Measurements from ENCODE around the gene KIDINS220. TPM values are rescaled to one million over a fixed set of nuclear protein-coding genes. Genes with fewer than 3 reads are reported as not detected.

The KIDINS220 gene
- total and polyA plus RNA-seq, 8 donors = 60.5 to 113 (median 95.0) TPM

DNA sequence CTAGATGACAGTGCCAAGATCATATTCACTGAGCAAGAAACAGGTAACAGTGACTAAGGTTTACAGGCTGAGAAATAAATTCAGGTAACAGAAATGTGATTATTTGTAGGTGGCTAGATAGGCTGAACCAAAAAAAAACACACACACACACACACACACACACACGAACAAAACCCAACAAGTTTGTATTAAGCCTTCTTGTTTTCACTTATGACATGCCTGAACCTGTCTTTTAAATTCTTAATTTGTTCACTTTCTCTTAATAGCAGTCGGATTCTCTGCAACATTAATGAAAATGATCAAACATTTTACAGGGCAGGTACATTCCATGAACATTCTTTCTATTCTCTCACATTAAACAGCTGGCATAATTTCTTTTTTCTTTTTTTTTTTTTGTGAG, 18.8 kb upstream of the KIDINS220 start:
- intact Hi-C loops (cut with DNase I) = no loop called here
- TF ChIP-seq, protein P1, sequence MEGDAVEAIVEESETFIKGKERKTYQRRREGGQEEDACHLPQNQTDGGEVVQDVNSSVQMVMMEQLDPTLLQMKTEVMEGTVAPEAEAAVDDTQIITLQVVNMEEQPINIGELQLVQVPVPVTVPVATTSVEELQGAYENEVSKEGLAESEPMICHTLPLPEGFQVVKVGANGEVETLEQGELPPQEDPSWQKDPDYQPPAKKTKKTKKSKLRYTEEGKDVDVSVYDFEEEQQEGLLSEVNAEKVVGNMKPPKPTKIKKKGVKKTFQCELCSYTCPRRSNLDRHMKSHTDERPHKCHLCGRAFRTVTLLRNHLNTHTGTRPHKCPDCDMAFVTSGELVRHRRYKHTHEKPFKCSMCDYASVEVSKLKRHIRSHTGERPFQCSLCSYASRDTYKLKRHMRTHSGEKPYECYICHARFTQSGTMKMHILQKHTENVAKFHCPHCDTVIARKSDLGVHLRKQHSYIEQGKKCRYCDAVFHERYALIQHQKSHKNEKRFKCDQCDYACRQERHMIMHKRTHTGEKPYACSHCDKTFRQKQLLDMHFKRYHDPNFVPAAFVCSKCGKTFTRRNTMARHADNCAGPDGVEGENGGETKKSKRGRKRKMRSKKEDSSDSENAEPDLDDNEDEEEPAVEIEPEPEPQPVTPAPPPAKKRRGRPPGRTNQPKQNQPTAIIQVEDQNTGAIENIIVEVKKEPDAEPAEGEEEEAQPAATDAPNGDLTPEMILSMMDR (IDR thresholded peaks at IDR 0.05) = no peak
- DNase-seq (no peak), ATAC-seq (no peak)
- Histone ChIP-seq H3K4me3 (no peak overlapping the region), H3K36me3 (peaks cover 0 to 11% of the 10 kb centered on the region in 2 donors), H3K4me1 (no peaks in the 10 kb centered on the region), H3K9me3 (no peaks in the 10 kb centered on the region), H3K27ac (no peak overlapping the region), H3K27me3 (no peaks in the 10 kb centered on the region)

DNA sequence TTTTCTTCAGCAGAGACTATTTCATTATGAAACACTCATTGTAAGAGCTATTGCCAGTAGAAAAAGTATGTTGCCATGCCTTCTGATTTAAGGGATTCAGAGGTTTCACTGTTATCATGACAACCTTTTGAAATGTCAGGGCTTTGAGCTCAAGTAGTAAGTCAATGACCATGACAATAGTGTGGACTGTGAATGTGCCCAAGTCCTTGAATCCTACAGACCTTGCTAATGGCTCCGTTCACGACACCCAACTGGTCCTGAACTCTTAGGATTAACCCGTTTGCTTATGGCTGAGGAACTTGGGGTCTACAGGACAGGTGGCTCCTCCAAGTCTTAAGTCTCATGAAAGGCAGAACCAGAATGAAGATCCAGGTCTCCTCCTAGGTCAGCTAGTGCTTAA, 17.6 kb upstream of the KIDINS220 start:
- Histone ChIP-seq H3K27ac (no peak overlapping the region), H3K4me1 (no peaks in the 10 kb centered on the region), H3K36me3 (peaks cover 0 to 10% of the 10 kb centered on the region in 2 donors), H3K9me3 (no peaks in the 10 kb centered on the region), H3K27me3 (no peaks in the 10 kb centered on the region), H3K4me3 (no peak overlapping the region)
- TF ChIP-seq, protein P1 (IDR thresholded peaks at IDR 0.05) = no peak
- no peak for ATAC-seq
- no peak for DNase-seq
- intact Hi-C loops (cut with DNase I) = no loop called here

DNA sequence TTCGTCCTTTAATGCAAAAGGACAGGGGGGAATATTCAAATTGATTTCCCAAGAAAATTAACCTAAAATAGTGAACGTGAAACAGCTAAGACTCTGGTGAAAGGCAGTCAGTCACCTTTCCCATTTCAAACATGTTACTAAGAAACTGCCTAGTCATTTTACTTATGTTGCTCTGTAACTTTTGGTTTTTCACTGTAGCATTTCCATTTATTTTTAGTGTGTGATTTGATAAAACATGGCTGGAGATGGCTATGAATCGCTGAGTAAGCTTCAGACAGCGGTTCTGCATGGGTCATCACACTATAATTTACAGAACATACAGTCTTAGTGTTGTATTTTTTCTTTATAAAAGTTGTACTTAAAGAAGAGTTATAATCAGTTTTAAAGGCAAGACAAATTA, 16.0 kb upstream of the KIDINS220 start:
- Histone ChIP-seq H3K4me3 (no peak overlapping the region), H3K36me3 (peaks cover 0 to 9% of the 10 kb centered on the region in 2 donors), H3K27ac (no peak overlapping the region), H3K9me3 (no peaks in the 10 kb centered on the region), H3K27me3 (no peaks in the 10 kb centered on the region), H3K4me1 (no peaks in the 10 kb centered on the region)
- TF ChIP-seq, protein P1 (IDR thresholded peaks at IDR 0.05) = no peak
- no peak for ATAC-seq
- DNase-seq = no peak
- intact Hi-C loops (cut with DNase I) = no loop called here

DNA sequence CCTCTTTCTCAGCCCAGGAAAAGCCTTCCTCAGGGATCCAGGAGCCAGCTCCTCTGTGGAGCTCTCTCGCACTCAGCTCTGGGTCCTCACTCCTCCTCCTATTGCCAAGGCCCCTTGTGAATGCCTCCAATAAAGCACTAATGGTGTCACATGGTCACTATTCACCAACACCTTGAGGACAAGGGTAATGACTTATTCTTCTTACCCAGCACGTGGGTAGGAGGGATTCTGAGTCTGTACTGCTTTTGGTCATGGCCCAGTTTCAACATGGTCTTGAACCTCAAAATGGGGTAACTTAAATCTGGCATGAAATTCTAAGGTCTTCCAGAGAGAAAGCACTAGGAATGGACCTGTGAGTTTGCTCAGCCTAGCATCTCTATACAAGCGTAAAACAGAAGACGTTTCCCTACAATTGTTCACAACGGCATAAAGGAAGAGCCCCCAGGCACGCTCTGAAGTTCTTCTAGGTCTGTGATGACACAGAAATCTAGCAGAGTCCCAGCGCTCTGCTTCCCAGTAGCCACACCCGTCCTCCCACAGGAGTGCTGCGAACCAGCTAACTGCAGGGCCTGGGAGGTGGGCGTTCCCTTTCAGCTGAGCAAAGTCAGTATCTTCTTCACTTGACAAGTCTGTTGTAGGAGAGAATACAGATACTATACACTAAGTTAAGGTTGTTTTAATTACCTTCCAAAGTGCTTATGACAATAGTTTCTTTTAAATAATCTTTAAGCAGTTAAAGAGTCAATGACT, 14.6 kb upstream of the KIDINS220 start:
- no peak for ATAC-seq
- Histone ChIP-seq H3K36me3 (no peaks in the 10 kb centered on the region), H3K27me3 (no peaks in the 10 kb centered on the region), H3K9me3 (no peaks in the 10 kb centered on the region), H3K4me1 (no peaks in the 10 kb centered on the region), H3K27ac (no peak overlapping the region), H3K4me3 (no peak overlapping the region)
- TF ChIP-seq, protein P1 (IDR thresholded peaks at IDR 0.05) = no peak
- intact Hi-C loops (cut with DNase I) = no loop called here
- no peak for DNase-seq

DNA sequence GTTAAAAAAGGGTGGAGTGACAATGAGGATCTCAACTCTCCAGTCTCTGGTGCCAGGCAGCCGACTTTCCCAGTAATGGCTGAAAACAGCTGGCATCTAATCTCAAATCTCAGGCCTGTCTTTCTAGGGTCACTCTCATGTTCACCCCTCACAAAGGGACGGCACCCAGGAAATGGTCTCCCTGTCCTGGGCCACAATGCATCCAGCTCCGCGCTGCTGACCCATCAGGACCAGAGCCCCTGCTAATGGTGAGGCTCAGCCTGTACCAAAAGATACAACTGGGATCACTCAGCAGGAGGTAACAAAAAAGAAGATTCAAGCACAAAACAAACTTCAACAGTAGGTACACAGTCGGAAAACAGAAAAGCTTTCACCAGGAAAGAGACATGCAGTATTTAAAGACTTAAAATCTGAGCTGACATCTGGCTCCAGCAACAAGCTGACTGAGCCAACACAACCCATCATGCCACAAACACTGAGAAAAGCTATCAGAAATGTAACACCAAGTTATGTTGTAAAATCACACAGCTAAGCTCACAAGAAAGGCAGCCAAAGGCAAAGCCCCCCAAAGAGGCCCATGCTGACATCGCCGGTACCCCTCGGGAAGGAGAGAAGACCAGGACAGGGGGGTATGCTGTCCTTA, 13.6 kb upstream of the KIDINS220 start:
- DNase-seq (no peak), ATAC-seq (no peak)
- intact Hi-C loops (cut with DNase I) = no loop called here
- H3K4me1 ChIP-seq = no peaks in the 10 kb centered on the region
- H3K9me3 ChIP-seq = no peaks in the 10 kb centered on the region
- H3K36me3 ChIP-seq = no peaks in the 10 kb centered on the region
- no peaks in the 10 kb centered on the region for H3K27me3 ChIP-seq
- H3K27ac ChIP-seq = no peak overlapping the region
- TF ChIP-seq, protein P1 (IDR thresholded peaks at IDR 0.05) = no peak
- H3K4me3 ChIP-seq = no peak overlapping the region

All from left lung (tissue), 10 donors.